Pancreas (tissue), 10 donors: Measurements from ENCODE around the gene VGLL1. TPM values are rescaled to one million over a fixed set of nuclear protein-coding genes. Genes with fewer than 3 reads are reported as not detected.

ENCODE experiments used
- ATAC-seq, 4 donors: fragments of 200-7000 bp; cut with Tn5 transposase; one replicate each; pipeline versions ENCODE4 v1.8.0 to v1.9.1; 2020; ENCODE audit warnings: mild to moderate bottlenecking in 4 of 4, moderate library complexity in 4 of 4
- DNase-seq, 6 donors: peaks; one replicate each; pipeline ENCODE4 v3.0.0-alpha.2; 2020
- FAIRE-seq: peaks from 2 replicates; lab custom pipeline; 2012; peaks lifted over from hg19 to GRCh38; lab: Jason Lieb, UNC
- H3K27ac ChIP-seq, 4 donors: fragments of 200-600 bp; sonication (generic); 1 replicate in 3 of 4; 2 replicates in 1 of 4; pipeline versions ENCODE4 v1.5.0 to v1.8.0; 2020
- H3K27me3 ChIP-seq, 4 donors: fragments of 200-600 bp; one replicate each; pipeline ENCODE4 v1.8.0; 2021
- H3K36me3 ChIP-seq, 3 donors: fragments of 200-600 bp; sonication (generic) in 1 of 3; one replicate each; pipeline versions ENCODE4 v1.5.0 to v1.8.0; 2020 to 2021
- H3K4me1 ChIP-seq, 3 donors: fragments of 200-600 bp; one replicate each; pipeline ENCODE4 v1.8.0; 2021
- H3K4me3 ChIP-seq, 4 donors: fragments of 200-600 bp; sonication (generic) in 2 of 4; one replicate each; pipeline versions ENCODE4 v1.5.0 to v1.8.0; 2020 to 2021
- H3K9me3 ChIP-seq, 4 donors: fragments of 200-600 bp; one replicate each; pipeline ENCODE4 v1.8.0; 2021
- CTCF ChIP-seq, 4 donors: fragments of 200-600 bp; sonication (generic) in 3 of 4; IDR thresholded peaks; one replicate each; pipeline versions ENCODE4 v1.5.0 to v1.8.0; 2021; ENCODE audit warnings: antibody characterized with exemption in 4 of 4
- WGBS, 2 donors: extraction: QIAGEN DNeasy Blood & Tissue Kit; methylation state at CpG; one replicate each; pipeline ENCODE4 v1.1.7; 2013; 5-methylcytosine and 5-hydroxymethylcytosine counted together
- intact Hi-C, 3 donors: fragments of 100-400 bp; cut with DNase I; formaldehyde crosslinking; loops; one replicate each; pipeline versions ENCODE4 v1.11.1 to v1.14.2; 2022
- microRNA-seq, 2 donors: library from miRNA; unstranded; fragments of <30 nt; microRNA quantifications; one replicate each; pipeline versions ENCODE4 to v1.1.0, GENCODE V29; 2019 to 2020
- polyA plus RNA-seq, 2 donors: library from polyadenylated mRNA; stranded (reverse); fragments of 200-250 nt; gene quantifications; one replicate each; pipeline ENCODE4 v1.2.3, GENCODE V29; 2013
- total RNA-seq, 6 donors: library from RNA; stranded (reverse); fragmentation: NEBNext Ultra II Directional in 4 of 6; extraction: Animal tissue kit (Norgen Biotek cat#: 25700) in 4 of 6; gene quantifications; one replicate each; pipeline versions ENCODE4 v1.2.1 to v1.2.4, GENCODE V29; 2021 to 2023
- donor health status: healthy with polysubstance abuse.
- donor health status: DM: no; HTN: no; CAD: no; lungs with moderate emphysema.
- donor health status: DM: no; HTN: no; CAD: no.
- donor health status: control.
- donor health status: control.
- donor health status: Bipolar disorder and iron deficiency.
- donor health status: DM: yes; HTN: yes; CAD: no.
- donor health status: DM: no; HTN: no; CAD: no.
- donor health status: DM: no; HTN: no; CAD: no.
- donor health status: DM: yes; HTN: yes; CAD: no.

The VGLL1 gene
- total and polyA plus RNA-seq, 8 donors, result 0.32 to 2.7 (median 0.84) TPM

- Histone ChIP-seq H3K4me1 (no peaks in the 10 kb centered on the region), H3K9me3 (no peaks in the 10 kb centered on the region), H3K4me3 (no peak overlapping the region), H3K27me3 (peaks cover 0 to 8% (median 0%) of the 10 kb centered on the region in 4 donors), H3K27ac (no peak overlapping the region), H3K36me3 (no peaks in the 10 kb centered on the region)
- no peak for FAIRE-seq
- no peak for TF ChIP-seq CTCF (IDR thresholded peaks at IDR 0.05)
- intact Hi-C loops, result no loop called here
- DNase-seq, result no peak
- no peak for ATAC-seq
- 76 to 87% methylated on average over 3 of the region's 3 CpGs for WGBS, 2 donors
These were observed 58.0 kb downstream of the VGLL1 start for GRCh38 chrX:136589966-136590365.

- Histone ChIP-seq H3K9me3 (no peaks in the 10 kb centered on the region), H3K27me3 (peaks cover 0 to 20% (median 3%) of the 10 kb centered on the region in 4 donors), H3K27ac (no peak overlapping the region), H3K4me3 (no peak overlapping the region), H3K4me1 (no peaks in the 10 kb centered on the region), H3K36me3 (no peaks in the 10 kb centered on the region)
- FAIRE-seq (no peak), ATAC-seq (no peak), DNase-seq (no peak)
- 76 to 86% methylated on average over 2 of the region's 2 CpGs for WGBS, 2 donors
- TF ChIP-seq CTCF (IDR thresholded peaks at IDR 0.05), result no peak
- intact Hi-C loops, result no loop called here
These were observed 65.3 kb downstream of the VGLL1 start for GRCh38 chrX:136597356-136597755.

- Histone ChIP-seq H3K4me1 (no peaks in the 10 kb centered on the region), H3K36me3 (no peaks in the 10 kb centered on the region), H3K9me3 (no peaks in the 10 kb centered on the region), H3K27ac (no peak overlapping the region), H3K27me3 (peaks cover 0 to 16% (median 3%) of the 10 kb centered on the region in 4 donors), H3K4me3 (no peak overlapping the region)
- DNase-seq (no peak), FAIRE-seq (no peak), ATAC-seq (no peak)
- no peak for TF ChIP-seq CTCF (IDR thresholded peaks at IDR 0.05)
- intact Hi-C loops, result no loop called here
These were observed 65.9 kb downstream of the VGLL1 start for GRCh38 chrX:136597954-136598353.

- ATAC-seq (no peak), DNase-seq (no peak), FAIRE-seq (no peak)
- TF ChIP-seq CTCF (IDR thresholded peaks at IDR 0.05), result no peak
- no peak overlapping the region for H3K27ac ChIP-seq
- intact Hi-C loops, result no loop called here
- no peaks in the 10 kb centered on the region for H3K36me3 ChIP-seq
- peaks cover 0 to 12% (median 3%) of the 10 kb centered on the region in 4 donors for H3K27me3 ChIP-seq
- 53 to 62% methylated on average over 8 of the region's 8 CpGs for WGBS, 2 donors
- H3K4me1 ChIP-seq, result no peaks in the 10 kb centered on the region
- H3K9me3 ChIP-seq, result no peaks in the 10 kb centered on the region
- H3K4me3 ChIP-seq, result no peak overlapping the region
These were observed 66.6 kb downstream of the VGLL1 start for GRCh38 chrX:136598631-136599030.

GRCh38 chrX:136600059-136600458, 68.0 kb downstream of the VGLL1 start:
- no peak for TF ChIP-seq CTCF (IDR thresholded peaks at IDR 0.05)
- Histone ChIP-seq H3K36me3 (no peaks in the 10 kb centered on the region), H3K27ac (no peak overlapping the region), H3K4me1 (no peaks in the 10 kb centered on the region), H3K27me3 (peaks cover 0 to 15% (median 3%) of the 10 kb centered on the region in 4 donors), H3K4me3 (no peak overlapping the region), H3K9me3 (no peaks in the 10 kb centered on the region)
- peak; percentile 71 for FAIRE-seq
- DNase-seq, result no peak
- WGBS, 2 donors, result 50 to 61% methylated on average over 1 of the region's 1 CpG
- no peak for ATAC-seq
- intact Hi-C loops, result no loop called here

Small RNAs within 50 kb of the gene (microRNA-seq; reads per million reads assigned to microRNA genes)
- gene MIR934, result 5.0 to 6.2 reads per million in 2 donors

Other genes with a start within 250 kb of the VGLL1 start
- not detected for gene ADGRG4, start 231.3 kb upstream of the VGLL1 start, total RNA-seq
- gene ADGRG4, start 231.3 kb upstream of the VGLL1 start, polyA plus RNA-seq, result under 1 TPM in 1 of 2 donors, not detected in 1; 0.02 TPM
- under 1 TPM in 3 of 6 donors, not detected in 3; 0.12 to 0.16 (median 0.14) TPM for gene BRS3, start 44.3 kb upstream of the VGLL1 start, total RNA-seq
- gene BRS3, start 44.3 kb upstream of the VGLL1 start, polyA plus RNA-seq, result under 1 TPM; 0.11 to 0.21 TPM
- gene HTATSF1, start 34.6 kb upstream of the VGLL1 start, total RNA-seq, result 10 to 100 TPM in 4 of 6 donors, 1 to 10 TPM in 2; 9.2 to 16.0 (median 12.2) TPM
- 10 to 100 TPM; 12.6 to 26.4 TPM for gene HTATSF1, start 34.6 kb upstream of the VGLL1 start, polyA plus RNA-seq
- gene CD40LG, start 115.9 kb downstream of the VGLL1 start, total RNA-seq, result under 1 TPM in 4 of 6 donors, not detected in 2; 0.09 to 0.19 (median 0.11) TPM
- not detected for gene CD40LG, start 115.9 kb downstream of the VGLL1 start, polyA plus RNA-seq
- 1 to 10 TPM; 1.2 to 6.2 (median 2.7) TPM for gene ARHGEF6, start 248.7 kb downstream of the VGLL1 start, total RNA-seq
- gene ARHGEF6, start 248.7 kb downstream of the VGLL1 start, polyA plus RNA-seq, result 1 to 10 TPM; 1.2 to 1.9 TPM